ENCODE measurements around the gene ERF.

DNA sequence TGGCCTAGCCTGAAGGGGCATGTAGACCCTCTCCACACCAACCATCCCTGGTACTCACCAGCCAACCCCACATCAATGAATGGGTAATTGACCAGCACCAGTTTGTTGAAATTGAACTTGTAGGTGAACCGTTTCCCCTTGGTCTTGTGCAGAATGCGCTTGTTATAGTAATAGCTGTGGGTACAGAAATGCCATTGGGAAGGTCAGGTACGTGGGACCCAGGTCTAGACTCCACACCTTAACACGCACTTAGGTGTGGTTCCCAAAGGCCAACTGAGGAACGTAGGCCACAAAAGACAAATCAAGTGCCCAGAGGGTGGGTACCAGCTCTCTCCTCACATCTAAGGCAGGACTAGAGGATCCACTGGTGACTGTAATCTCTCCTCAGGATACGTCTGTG, 5.2 kb downstream of the ERF start:
- TF ChIP-seq YY1 (IDR thresholded peaks at IDR 0.05; ENCODE audit: insufficient read depth, insufficient read length) = no peak
- no peak for TF ChIP-seq SUZ12 (IDR thresholded peaks at IDR 0.05; ENCODE audit: extremely low read depth, insufficient read depth, insufficient read length)

Data from NT2/D1 (cell line).